Activated T-cell treated with anti-CD3 and anti-CD28 coated beads, Interleukin-2, amount 50 U/mL, for 24 hours (primary cell): ENCODE results near the gene LRRC1.
A peak's percentile ranks its signal among the peaks of the same experiment; 100 is the strongest.
"Not testable (repeated sequence)": the region's sequence is repeated elsewhere in the genome, so short reads cannot be mapped to it uniquely, and the experiment has no call there.

Experiments
- DNase-seq: peaks from one replicate; pipeline ENCODE4 v3.0.0-alpha.2; 2020
- H3K27ac Mint-ChIP-seq: 2 replicates; pipeline ENCODE4 v1.8.0; 2020; ENCODE audit warnings: mild to moderate bottlenecking, mixed read lengths
- H3K27me3 Mint-ChIP-seq: 2 replicates; pipeline ENCODE4 v1.8.0; 2020; ENCODE audit warnings: mixed read lengths
- H3K36me3 Mint-ChIP-seq: 2 replicates; pipeline ENCODE4 v1.8.0; 2020; ENCODE audit warnings: low read depth, mixed read lengths
- H3K4me1 Mint-ChIP-seq: 2 replicates; pipeline ENCODE4 v1.8.0; 2020; ENCODE audit warnings: low read depth, mixed read lengths
- H3K4me3 Mint-ChIP-seq: 2 replicates; pipeline ENCODE4 v1.8.0; 2020; ENCODE audit warnings: mild to moderate bottlenecking, moderate library complexity, mixed read lengths
- H3K9me3 Mint-ChIP-seq: 2 replicates; pipeline ENCODE4 v1.8.0; 2020; ENCODE audit warnings: mixed read lengths

LRRC1 gene

DNA sequence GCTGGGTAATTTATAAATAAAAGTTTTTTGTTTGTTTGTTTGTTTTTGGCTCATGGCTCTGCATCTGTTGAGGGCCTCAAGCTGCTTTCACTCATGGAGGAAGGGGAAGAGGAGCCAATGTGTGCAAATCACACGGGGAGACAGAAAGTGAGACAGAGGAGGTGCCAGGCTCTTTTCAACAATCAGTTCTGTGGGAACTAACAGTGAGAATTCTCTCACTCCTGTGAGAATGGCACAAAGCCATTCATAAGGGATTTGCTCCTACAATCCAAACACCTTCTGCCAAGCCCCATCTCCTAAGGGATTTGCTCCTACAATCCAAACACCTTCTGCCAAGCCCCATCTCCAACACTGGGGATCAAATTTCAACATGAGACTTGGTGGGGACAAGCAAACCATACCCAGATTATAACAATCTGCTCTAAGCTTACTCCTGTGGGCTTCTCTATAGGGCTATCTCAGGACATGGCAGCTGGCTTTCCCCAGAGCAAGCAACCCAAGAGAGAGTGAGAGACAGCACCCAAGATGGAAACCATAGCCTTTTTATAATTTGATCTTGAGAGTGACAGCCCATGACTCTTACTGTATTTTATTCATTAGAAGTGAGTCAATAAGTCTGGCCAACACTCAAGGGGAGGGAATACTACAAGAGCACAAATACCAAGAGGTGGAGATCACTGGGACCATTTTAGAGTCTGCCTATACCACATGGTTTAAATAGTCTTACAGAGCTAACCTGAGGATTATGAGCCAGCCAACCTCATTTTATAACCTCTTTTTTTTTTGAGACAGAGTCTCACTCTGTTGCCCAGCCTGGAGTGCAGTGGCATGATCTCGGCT lies 22.8 kb upstream of the LRRC1 start:
- no peak overlapping the region for H3K27ac Mint-ChIP-seq
- H3K36me3 Mint-ChIP-seq: no peaks in the 10 kb centered on the region
- no peaks in the 10 kb centered on the region for H3K9me3 Mint-ChIP-seq
- H3K4me1 Mint-ChIP-seq: no peaks in the 10 kb centered on the region
- H3K4me3 Mint-ChIP-seq: no peak overlapping the region
- no peak for DNase-seq
- peaks cover 13% of the 10 kb centered on the region for H3K27me3 Mint-ChIP-seq

DNA sequence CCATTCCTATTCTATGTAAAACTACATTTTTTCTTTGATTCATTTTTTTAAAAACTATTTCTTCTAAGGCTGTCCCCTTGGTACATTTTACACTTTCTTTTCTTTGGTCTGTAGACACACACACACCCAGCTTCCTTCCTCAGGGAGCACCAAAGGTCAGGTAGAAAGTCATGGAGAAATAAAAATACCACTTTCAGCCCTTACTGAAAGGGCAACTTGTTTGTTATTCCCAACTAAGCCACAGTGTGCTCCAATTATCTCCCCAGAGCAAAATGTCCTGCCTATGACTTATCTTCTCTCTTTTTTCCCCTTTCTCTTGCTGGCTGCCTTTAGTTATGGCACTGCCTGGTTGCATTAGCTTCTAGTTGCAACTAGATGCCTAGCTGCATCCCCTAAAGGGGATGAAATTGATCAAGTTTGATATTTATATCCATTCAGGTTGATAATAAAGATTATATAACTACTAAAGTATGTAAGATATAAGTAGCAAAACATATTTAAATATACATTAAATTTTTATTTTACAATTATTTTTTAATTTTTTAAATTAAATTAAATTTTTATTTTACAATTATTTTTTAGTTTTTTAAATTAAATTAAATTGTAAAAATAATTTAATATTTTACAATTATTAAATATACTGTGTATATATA lies 21.6 kb upstream of the LRRC1 start:
- no peak for DNase-seq
- Mint-ChIP-seq H3K27ac (no peak overlapping the region), H3K4me1 (no peaks in the 10 kb centered on the region), H3K36me3 (no peaks in the 10 kb centered on the region), H3K9me3 (no peaks in the 10 kb centered on the region), H3K27me3 (peaks cover 13% of the 10 kb centered on the region), H3K4me3 (no peak overlapping the region)

DNA sequence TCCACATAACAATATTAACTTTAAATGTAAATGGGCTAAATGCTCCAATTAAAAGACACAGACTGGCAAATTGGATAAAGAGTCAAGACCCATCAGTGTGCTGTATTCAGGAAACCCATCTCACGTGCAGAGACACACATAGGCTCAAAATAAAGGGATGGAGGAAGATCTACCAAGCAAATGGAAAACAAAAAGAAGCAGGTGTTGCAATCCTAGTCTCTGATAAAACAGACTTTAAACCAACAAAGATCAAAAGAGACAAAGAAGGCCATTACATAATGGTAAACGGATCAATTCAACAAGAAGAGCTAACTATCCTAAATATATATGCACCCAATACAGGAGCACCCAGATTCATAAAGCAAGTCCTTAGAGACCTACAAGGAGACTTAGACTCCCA lies 18.7 kb upstream of the LRRC1 start:
- H3K27me3 Mint-ChIP-seq: peaks cover 18% of the 10 kb centered on the region
- not testable (repeated sequence) for H3K9me3 Mint-ChIP-seq, H3K4me1 Mint-ChIP-seq, DNase-seq, H3K27ac Mint-ChIP-seq, H3K36me3 Mint-ChIP-seq, H3K4me3 Mint-ChIP-seq

DNA sequence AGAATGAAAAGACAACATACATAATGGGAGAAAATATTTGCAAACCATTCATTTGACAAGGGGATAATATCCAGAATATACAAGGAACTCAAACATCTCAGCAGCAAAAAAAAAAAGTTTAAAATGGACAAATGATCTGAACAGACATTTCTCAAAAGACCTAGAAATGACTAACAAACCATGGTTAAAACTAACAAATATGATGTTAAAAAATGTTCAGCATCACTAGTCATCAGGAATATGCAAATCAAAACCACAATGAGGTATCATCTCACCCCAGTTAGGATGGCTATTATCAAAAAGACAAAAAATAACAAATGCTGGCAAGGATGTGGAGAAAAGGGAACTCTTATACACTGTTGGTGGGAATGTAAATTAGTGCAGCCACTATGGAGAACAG lies 9.8 kb upstream of the LRRC1 start:
- H3K36me3 Mint-ChIP-seq, H3K4me1 Mint-ChIP-seq, DNase-seq, H3K4me3 Mint-ChIP-seq, H3K27ac Mint-ChIP-seq: not testable (repeated sequence)
- peaks cover 17% of the 10 kb centered on the region for H3K27me3 Mint-ChIP-seq
- peaks cover 14% of the 10 kb centered on the region for H3K9me3 Mint-ChIP-seq

DNA sequence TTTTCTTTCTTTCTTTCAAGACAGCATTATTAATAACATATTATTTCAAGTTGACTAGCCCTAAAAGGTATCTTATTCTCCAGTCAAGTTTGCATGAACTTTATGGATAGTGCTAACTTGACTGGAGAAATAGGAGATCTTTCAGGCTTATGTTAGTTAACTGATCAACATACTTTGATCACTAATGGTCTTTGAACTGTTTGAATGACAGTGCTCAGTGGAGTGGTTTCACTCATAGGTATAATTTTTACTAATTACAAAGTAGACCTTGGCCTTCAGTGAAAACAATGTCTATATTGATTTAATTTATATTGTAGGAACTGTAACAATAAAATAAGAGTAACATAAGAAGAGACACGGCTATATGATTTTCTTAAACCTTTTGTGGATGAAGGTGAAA lies 8.0 kb upstream of the LRRC1 start:
- Mint-ChIP-seq H3K27ac (no peak overlapping the region), H3K9me3 (peaks cover 11% of the 10 kb centered on the region), H3K4me1 (no peaks in the 10 kb centered on the region), H3K27me3 (peaks cover 26% of the 10 kb centered on the region), H3K36me3 (no peaks in the 10 kb centered on the region), H3K4me3 (no peak overlapping the region)
- no peak for DNase-seq

DNA sequence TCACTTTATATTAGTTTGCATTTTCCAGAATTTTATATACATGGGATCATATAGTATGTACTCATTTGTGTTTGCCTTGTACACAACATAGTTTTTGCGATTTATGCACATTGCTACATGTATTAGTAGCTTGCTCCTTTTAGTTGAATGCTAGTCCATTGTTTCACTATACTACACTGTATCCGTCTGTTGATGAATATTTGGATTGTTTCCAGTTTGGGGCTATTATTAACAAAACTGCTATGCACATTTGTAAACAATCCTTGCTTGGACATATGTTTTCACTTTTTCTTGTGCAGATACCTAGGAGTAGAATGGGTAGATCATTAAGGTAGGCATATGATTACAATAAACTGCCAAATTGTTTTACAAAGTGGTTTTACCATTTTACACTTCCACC lies 3.9 kb upstream of the LRRC1 start:
- H3K9me3 Mint-ChIP-seq: peaks cover 11% of the 10 kb centered on the region
- H3K4me1 Mint-ChIP-seq: peaks cover 22% of the 10 kb centered on the region
- no peak overlapping the region for H3K27ac Mint-ChIP-seq
- DNase-seq: no peak
- H3K27me3 Mint-ChIP-seq: peaks cover 48% of the 10 kb centered on the region
- H3K36me3 Mint-ChIP-seq: peaks cover 6% of the 10 kb centered on the region
- no peak overlapping the region for H3K4me3 Mint-ChIP-seq

DNA sequence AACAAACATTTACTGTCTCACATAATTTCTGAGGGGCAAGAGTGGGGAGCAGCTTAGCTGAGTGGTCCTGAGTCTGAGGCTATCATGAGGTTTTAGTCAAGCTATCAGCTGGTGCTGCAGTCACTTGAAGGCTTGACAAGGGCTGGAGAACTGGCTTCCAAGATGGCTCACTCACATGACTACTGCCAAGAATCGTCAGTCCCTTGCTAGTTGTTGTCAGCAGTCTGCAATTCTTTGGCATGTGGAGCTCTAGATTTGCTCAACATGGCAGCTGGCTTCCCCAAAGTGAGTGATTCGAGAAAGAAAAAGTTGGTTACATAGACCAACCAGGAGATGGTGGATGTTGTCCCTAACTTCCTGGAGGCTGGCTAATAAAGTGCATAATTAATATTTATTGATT lies 2.8 kb upstream of the LRRC1 start:
- Mint-ChIP-seq H3K9me3 (peaks cover 11% of the 10 kb centered on the region), H3K36me3 (peaks cover 6% of the 10 kb centered on the region), H3K4me3 (no peak overlapping the region), H3K4me1 (peaks cover 29% of the 10 kb centered on the region), H3K27me3 (peaks cover 58% of the 10 kb centered on the region), H3K27ac (no peak overlapping the region)
- no peak for DNase-seq

DNA sequence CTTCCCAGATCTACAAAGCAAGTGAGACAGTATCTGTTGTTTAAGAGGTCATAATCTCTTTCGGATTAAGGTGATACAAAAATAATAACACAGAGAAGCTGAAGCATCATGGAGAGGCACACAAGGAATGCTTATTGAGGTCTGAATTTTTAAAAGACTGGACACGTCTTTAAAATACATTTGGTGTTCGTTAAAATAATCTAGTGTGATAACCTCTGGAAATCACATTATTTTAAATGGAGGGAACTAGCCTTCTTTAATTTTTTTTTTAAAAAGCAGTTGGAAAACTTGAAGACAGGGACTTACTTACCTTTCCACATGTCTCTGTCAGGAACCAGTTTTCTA lies 1.9 kb upstream of the LRRC1 start:
- Mint-ChIP-seq H3K27ac (no peak overlapping the region), H3K4me1 (peaks cover 32% of the 10 kb centered on the region), H3K9me3 (peaks cover 8% of the 10 kb centered on the region), H3K27me3 (peaks cover 58% of the 10 kb centered on the region), H3K4me3 (peak overlapping the region; percentile 91), H3K36me3 (peaks cover 6% of the 10 kb centered on the region)
- no peak for DNase-seq

DNA sequence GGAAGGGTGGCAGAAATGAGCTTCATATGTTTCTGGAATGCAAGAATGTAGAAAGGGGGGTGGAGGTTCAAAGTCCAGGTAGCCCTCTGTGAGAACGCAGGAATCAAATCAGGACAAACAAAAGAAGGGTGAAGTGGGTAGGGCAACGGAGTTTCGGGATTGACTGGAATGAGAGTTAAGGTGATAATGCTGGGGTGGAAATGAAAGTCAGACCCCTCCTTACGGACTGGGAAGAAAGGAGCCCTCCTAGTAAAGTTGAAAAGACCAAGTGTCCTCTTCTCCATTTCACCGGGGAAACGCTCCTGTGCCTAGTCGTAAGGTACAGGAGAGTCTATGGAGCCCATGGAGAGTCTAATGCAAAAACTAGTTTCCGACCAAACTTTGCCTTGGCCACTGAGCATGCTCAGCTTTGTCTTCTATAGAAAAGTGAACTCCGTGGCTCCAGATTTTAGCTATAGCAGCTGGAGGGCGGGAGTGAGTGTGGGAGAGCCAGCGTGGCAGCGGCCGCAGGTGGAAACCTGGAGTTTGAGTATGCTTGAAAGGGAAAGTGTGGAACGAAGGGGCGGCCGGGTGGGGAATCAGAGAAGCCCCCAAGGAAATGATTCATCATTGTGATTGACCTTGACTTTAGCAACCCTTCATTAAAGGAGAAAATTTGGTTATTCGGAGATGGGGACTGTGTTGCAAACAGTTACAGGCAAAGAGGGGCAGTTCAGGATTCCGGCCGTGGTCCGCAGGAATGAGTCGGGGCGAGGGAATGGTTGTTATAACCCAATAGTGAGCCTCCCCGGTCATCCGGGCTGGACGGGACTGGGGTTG lies 1.3 kb upstream of the LRRC1 start:
- Mint-ChIP-seq H3K27me3 (peaks cover 53% of the 10 kb centered on the region), H3K9me3 (peaks cover 4% of the 10 kb centered on the region), H3K4me1 (peaks cover 32% of the 10 kb centered on the region), H3K27ac (peak overlapping the region; percentile 50), H3K36me3 (peaks cover 6% of the 10 kb centered on the region), H3K4me3 (peak overlapping the region; percentile 91)
- peak; percentile 52 for DNase-seq

DNA sequence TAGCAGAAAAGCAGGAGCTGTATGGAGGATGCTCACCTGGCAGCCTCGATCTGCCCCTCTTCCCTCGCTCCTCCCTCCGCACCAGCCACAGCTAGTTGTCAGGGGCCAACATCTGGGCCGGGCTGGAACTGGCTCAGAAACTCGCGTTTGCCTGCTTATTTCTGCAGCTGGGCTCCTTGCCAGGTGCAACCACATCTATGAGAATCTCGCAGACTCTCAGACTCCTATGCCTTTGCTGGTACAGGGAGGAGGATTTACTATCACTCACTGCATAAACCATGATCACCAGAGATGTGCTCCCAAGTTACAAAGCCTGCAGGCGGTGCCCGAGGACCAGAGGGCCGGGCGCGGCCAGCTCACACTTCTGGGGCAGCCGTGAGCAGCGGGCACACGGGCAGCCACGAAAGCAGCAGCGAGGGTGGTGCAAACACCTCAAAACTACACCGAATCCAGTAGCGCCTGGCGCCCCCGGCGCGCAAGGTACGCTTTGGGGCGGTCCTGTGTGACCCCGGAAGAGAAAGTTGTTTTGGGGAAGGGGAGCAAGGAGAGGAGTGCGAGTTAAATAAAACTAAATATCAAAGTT lies 577 bp upstream of the LRRC1 start:
- Mint-ChIP-seq H3K4me1 (peaks cover 32% of the 10 kb centered on the region), H3K36me3 (peaks cover 6% of the 10 kb centered on the region), H3K27me3 (peaks cover 48% of the 10 kb centered on the region), H3K27ac (peak overlapping the region; percentile 93), H3K4me3 (peak overlapping the region; percentile 91), H3K9me3 (no peaks in the 10 kb centered on the region)
- DNase-seq: no peak

DNA sequence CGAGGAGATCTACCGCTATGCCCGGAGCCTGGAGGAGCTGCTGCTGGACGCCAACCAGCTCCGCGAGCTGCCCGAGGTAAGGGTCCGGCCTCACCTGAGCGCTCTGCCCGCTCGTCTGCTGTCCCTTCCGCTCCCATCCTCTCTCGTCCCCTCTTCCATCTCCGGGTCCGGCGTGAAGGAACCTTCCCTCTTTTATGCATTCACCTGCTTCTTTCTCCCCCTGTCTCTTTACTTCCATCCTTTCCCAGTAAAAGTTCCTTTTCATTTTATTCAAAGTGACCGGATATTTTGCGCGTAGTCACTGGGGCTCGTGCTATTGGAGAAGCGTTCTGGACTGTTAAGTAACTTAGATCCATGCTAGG lies 516 bp downstream of the LRRC1 start:
- H3K9me3 Mint-ChIP-seq: no peaks in the 10 kb centered on the region
- H3K4me1 Mint-ChIP-seq: peaks cover 32% of the 10 kb centered on the region
- DNase-seq: no peak
- peaks cover 6% of the 10 kb centered on the region for H3K36me3 Mint-ChIP-seq
- H3K27ac Mint-ChIP-seq: peak overlapping the region; percentile 57
- H3K4me3 Mint-ChIP-seq: peak overlapping the region; percentile 91
- peaks cover 44% of the 10 kb centered on the region for H3K27me3 Mint-ChIP-seq

DNA sequence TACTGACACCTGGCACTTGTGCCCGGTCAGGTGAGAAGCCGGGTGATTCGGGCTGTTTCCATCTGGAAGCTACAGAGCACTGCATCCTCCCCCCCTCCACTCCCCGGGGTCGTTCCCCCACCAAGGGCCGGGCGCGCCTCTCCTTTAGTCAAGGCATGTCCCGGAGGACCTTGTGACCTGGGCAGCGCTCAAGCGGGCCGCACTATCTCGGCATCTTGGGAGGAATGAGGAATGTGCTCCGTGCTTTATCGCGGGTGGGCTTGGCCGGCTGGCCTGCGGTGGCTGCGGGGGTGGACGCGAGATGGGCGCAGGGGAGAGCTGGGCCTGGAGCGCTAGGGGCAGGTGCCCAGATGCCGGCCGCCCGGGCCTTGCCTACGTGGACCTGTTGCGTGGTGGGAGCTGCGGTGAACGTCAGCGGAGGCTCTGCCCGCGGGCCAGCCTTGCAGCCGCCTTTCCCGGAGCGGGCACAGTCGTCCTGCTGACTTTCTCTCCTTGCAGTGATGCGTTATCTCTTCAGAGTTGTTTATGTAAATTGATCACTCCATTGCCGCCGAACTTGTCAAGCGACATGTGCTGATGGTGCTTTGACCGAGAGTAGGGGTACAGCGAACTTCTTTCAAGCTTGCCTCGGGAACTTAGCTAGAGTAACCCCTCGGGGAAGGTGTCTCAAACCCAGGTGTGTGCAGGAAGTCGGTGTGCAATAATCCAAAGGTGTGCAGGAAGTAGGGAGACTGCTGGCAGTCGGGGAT lies 1.1 kb downstream of the LRRC1 start:
- H3K9me3 Mint-ChIP-seq: no peaks in the 10 kb centered on the region
- H3K27ac Mint-ChIP-seq: no peak overlapping the region
- peaks cover 41% of the 10 kb centered on the region for H3K27me3 Mint-ChIP-seq
- H3K4me1 Mint-ChIP-seq: peaks cover 32% of the 10 kb centered on the region
- peaks cover 6% of the 10 kb centered on the region for H3K36me3 Mint-ChIP-seq
- peak; percentile 51 for DNase-seq
- peak overlapping the region; percentile 91 for H3K4me3 Mint-ChIP-seq

DNA sequence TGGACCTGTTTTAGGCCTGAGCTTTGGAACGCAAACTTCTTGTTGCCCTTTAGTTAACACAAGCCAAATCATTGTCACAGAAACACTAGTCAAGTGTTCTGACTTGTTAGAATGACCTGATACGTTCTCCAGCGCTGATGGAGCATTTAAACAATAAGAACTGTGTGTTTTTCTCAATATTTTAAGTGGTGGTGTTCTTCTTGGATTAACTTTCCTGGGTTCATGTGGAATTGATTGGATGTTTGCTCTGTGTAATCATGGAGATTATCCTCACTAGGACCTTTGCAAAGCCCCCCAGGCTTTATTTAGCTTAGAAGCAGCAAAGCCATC lies 1.6 kb downstream of the LRRC1 start:
- no peak for DNase-seq
- no peaks in the 10 kb centered on the region for H3K9me3 Mint-ChIP-seq
- H3K27ac Mint-ChIP-seq: no peak overlapping the region
- peaks cover 32% of the 10 kb centered on the region for H3K4me1 Mint-ChIP-seq
- H3K36me3 Mint-ChIP-seq: peaks cover 6% of the 10 kb centered on the region
- H3K27me3 Mint-ChIP-seq: peaks cover 35% of the 10 kb centered on the region
- peak overlapping the region; percentile 91 for H3K4me3 Mint-ChIP-seq

DNA sequence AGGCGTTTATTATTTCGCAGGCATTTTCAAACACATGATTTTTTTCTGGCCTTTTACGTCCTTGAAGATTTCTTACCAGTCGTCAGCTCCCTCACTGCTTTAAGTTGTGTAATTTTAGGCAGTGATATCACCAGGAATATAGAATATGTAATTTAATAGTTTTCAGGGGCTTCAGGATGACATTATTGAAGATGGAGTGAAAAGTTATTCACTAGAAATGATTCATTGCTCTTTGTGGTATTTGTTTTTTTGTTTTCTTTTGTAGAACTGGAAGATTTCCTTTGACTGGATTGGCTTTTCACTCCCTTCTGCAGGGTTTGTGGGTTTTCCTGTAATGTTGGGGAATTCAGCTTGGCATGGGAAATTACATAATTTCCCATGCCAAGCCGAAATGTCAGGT lies 2.0 kb downstream of the LRRC1 start:
- no peaks in the 10 kb centered on the region for H3K9me3 Mint-ChIP-seq
- H3K4me3 Mint-ChIP-seq: no peak overlapping the region
- H3K36me3 Mint-ChIP-seq: peaks cover 6% of the 10 kb centered on the region
- H3K27ac Mint-ChIP-seq: no peak overlapping the region
- DNase-seq: no peak
- peaks cover 32% of the 10 kb centered on the region for H3K4me1 Mint-ChIP-seq
- peaks cover 33% of the 10 kb centered on the region for H3K27me3 Mint-ChIP-seq
